DMS114 treated with DMSO at 0.1 percent for 48 hours (cell line): Measurements from ENCODE around the gene KANK4.

Experiments
- DNase-seq: peaks from one replicate; lab custom pipeline; 2025; ENCODE audit not compliant: unreplicated experiment; lab: John Stamatoyannopoulos, UW

KANK4 gene

DNA sequence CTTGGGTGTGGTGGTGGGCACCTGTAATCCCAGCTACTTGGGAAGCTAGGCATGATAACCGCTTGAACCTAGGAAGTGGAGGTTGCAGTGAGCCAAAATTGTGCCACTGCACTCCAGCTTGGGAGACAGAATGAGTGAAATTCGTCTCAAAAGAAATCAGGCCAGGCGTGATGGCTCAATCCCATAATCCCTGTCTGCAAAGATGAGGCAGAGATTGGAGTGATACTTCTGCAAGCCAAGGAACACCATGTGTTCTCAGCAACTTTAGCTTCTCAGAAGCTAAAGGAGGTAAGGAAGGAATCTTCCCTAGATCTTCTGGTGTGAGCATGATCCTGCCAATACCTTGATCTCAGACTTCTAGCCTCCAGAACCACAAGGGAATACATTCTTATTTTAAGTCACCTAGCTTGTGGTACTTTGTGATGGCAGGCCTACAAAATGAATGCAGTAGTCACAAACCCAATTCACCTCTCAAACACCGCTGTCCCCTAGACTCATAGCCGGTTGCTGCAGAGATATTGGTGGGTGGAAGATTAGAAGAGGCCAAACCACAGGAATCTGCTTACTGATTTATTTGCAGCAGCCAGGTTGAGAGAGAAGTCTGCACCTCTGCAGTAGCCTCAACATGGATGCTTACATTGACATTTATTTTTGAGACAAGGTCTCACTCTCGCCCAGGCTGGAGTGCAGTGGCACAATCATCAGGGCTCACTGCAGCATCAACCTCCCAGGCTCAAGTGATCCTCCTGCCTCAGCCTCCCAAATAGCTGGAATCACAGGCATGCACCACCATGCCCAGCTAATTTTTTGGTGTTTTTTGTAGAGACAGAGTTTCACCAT is 105.9 kb downstream of the KANK4 start:
- DNase-seq = no peak

DNA sequence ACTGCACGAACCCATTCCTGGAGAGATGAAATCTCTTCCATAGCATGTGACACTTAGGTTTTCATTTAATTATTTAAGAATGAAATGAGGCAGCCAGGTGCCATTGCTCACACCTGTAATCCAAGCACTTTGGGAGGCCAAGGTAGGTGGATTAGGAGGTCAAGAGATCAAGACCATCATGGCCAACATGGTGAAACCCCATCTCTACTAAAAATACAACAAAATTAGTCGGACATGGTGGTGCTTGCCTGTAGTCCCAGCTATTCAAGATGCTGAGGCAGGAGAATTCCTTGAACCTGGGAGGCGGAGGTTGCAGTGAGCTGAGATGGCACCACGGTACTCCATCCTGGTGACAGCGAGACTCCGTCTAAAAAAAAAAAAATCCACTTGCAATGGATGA is 106.8 kb downstream of the KANK4 start:
- no peak for DNase-seq

DNA sequence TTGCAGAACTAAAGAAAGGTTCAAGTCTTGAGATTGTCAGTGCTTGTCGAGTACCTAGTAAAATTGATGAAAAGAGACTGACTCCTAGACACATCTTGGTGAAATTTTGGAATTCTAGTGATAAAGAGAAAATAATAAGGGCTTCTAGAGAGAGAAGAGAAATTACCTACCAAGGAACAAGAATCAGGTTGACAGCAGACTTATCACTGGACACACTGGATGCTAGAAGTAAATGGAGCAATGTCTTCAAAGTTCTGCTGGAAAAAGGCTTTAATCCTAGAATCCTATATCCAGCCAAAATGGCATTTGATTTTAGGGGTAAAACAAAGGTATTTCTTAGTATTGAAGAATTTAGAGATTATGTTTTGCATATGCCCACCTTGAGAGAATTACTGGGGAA is 108.3 kb downstream of the KANK4 start:
- no peak for DNase-seq

DNA sequence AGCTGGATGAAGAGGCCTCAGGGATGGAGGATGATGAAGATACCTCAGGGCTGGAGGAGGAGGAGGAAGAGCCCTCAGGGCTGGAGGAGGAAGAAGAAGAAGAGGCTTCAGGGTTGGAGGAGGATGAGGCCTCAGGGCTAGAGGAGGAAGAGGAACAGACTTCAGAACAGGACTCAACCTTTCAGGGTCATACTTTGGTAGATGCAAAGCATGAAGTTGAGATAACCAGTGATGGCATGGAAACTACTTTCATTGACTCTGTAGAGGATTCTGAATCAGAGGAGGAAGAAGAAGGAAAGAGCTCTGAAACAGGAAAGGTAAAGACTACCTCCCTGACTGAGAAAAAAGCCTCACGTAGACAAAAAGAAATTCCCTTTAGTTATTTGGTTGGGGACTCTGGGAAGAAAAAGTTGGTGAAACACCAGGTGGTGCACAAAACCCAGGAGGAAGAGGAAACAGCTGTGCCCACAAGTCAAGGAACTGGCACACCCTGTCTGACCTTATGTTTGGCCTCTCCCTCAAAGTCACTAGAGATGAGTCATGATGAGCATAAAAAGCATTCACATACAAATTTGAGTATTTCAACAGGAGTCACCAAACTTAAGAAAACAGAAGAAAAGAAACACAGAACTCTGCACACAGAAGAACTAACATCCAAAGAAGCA is 109.2 kb downstream of the KANK4 start:
- no peak for DNase-seq

DNA sequence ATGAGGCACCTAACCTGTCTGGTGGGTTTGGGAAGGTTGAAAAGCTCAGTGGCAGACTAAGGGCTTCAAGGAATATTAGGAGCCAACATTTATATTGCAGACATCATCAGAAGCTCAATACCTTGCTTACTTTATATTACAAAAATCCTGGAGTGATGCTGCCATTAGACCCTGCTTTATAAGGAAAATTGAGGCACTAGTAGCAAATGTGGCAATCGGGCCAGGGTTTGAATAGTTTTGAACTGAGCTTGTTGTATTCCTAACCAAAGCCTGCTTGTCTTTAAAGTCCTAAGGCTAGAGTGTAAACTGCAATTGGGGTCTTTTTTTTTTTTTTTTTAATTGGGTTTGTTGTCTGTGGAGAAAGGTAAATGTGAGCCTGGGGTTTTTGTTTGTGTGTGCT is 110.3 kb downstream of the KANK4 start:
- no peak for DNase-seq

DNA sequence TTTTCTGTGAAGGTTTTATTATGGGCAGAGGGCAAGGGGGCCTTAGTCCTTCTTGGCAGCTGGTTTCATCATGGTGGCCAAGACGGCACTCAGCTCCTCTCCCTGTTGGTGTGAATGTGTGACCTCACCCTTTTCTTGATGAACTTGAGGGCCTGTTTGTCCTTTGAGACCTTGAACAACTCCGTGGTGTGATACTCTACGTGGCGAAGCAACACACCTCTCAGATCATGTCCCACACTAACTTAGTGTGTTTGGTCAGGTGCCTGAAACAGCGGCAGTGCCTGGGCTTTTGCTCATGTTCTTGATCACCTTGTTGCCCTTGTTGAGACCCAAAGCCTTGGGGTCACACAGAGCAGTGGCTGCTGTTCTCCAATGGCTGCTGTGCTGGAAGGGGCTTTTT is 111.1 kb downstream of the KANK4 start:
- no peak for DNase-seq

DNA sequence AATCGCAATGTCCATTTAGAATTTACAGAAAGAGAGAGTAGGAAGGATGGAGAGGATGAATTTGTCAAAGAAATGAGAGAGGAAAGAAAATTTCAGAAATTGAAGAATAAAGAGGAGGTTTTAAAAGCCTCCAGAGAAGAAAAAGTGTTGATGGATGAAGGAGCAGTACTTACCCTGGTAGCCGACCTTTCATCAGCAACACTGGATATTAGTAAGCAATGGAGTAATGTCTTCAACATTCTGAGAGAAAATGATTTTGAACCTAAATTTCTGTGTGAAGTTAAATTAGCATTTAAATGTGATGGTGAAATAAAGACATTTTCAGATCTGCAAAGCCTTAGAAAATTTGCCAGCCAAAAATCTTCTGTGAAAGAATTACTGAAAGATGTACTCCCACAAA is 112.0 kb downstream of the KANK4 start:
- DNase-seq = no peak

DNA sequence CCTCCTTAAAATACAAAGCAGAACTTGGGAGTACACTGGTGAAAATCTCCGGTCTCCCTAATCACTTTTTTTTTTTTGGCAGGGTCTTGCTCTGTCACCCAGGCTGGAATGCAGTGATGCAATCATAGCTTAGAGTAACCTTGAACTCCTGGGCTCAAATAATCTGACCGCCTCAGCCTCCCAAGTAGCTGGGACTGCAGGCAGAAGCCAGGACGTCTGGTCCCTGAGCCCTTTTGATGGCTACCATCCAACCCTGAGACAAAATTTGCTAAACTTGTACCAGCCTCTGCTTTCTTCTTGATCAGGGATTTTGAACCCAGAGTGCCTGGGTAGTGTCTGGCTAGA is 120.5 kb downstream of the KANK4 start:
- DNase-seq = no peak

DNA sequence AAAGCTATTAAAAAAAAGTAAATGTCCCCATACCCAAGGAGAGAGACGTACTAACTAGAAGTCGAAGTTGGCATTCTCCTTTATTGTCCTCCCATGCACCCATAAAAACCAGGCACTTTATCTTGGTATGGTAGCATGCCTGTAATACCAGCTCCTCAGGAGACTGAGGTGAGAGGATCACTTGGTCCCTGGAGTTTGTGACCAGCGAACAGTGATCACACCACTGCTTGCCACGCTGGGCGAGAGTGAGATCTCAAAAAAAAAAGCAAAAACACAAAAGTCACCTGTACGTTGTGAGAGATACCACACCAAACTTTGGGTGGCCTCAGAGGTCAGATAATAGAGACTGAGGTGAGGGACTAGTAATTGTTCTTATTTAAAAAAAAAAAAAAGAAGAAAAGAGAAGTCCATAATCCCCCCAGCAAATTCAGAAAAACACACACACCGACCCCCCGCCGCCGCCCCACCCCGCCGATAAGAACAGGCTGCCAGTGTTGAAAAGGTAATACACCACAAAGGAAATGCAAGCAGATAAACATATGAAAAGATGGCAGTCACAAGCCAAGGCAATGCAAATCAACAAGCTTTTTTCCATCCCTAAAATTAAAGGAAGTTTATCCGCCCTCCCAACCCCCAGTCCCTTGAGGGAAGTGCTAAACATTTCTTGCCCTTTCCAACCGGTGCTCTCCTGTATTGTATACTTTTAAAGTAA is 121.0 kb downstream of the KANK4 start:
- DNase-seq = no peak

DNA sequence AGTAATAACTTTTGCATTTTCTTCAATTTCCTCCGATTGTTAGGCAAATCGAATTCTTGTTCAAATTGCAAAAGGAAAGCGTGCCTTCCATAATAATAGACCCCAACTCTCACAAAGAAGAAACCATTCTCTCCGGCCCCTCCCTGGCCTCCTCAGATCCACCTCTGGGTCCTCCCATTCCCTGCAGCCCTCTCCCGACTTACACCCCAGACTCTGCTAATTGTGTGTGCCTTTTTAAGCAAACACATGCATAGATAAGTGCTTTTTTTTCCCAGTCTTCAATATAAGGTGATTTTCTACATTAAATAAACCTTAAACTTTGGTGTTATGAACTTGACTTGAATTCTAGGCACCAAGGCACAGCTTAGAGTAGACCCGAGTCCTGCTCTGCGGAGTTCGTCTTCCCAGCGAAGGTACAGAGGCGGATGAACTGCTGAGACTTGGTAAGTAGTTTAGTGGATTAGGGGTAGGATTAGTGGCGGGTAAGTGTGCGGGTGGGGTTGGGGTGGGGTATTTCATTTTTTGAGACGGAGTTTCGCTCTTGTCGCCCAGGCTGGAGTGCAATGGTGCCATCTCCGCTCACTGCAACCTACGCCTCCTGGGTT is 123.0 kb downstream of the KANK4 start:
- DNase-seq = no peak

DNA sequence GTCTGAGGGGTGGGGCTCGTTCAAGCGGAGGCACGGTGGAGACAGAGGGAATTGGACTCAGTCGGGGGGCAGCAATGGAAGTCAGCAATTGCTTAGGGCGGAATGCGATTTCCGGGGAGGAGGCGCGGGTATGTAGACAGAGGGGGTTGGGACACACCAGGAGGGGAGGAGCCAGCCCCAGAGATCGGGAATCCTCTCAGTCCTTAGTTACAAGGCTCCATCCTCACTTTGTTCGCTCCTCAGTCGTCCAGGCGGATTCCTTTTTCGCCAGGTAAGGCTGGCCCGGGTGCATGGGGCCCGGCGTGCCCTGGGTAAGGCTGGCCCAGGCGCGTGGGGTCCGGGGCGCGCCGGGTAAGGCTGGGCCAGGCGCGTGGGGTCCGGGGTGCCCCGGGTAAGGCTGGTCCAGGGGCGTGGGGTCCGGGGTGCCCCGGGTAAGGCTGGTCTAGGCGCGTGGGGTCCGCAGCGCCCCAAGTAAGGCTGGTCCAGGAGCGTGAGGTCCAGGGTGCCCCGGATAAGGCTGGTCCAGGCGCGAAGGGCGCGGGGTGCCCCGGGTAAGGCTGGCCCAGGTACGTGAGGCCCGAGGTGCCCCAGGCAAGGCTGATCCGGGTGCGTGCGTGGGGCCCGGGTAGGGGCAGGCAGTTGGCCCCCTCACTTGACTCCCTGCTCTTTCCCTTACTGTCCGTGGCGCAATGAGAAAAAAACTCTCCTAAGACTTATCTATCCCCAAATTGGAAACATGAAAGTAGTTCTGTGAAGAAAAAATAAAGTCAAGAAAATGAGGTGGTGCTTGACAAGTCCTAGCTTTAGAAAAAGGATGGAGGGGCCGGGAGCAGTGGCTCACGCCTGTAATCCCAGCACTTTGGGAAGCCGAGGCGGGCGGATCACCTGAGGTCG is 124.3 kb downstream of the KANK4 start, which contains the start of gene L1TD1:
Gene L1TD1, plus strand, starts transcription at position 199 of the 894 bp plus-strand sequence. CDS start 11,780 bp downstream, outside the sequence.
- DNase-seq = no peak

DNA sequence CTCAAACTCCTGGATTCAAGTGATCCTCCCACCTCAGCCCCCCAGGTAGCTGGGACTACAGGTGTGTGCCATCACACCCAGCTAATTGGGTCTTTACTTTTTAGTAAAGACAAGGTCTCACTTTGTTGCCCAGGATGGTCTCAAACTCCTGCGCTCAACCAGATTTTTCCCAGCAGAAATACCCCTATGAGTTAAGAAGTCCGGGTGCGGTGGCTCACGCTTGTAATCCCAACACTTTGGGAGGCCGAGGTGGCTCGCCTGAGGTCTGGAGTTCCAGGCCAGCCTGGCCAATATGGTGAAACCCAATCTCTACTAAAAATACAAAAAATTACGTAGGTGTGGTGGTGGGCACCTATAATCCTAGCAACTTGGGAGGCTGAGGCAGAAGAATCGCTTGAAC is 131.1 kb downstream of the KANK4 start:
- no peak for DNase-seq

DNA sequence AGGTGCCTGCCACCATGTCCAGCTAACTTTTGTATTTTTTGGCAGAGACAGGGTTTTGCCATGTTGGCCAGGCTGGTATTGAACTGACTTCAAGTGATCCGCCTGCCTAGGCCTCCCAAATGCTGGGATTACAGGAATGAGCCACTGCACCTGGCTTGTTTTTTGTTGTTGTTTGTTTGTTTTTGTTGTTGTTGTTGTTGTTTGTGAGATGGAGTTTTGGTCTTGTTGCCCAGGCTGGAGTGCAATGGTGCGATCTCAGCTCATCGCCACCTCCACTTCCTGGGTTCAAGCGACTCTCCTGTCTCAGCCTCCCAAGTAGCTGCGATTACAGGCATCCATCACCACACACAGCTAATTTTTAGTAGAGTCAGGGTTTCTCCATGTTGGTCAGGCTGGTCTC is 131.7 kb downstream of the KANK4 start:
- DNase-seq = no peak
